GM12878 (cell line): Measurements from ENCODE around the gene HSPBAP1. TPM values are rescaled to one million over a fixed set of nuclear protein-coding genes. Genes with fewer than 3 reads are reported as not detected.

Source experiments
- ATAC-seq: fragments of 200-7000 bp; cut with Tn5 transposase; 3 replicates; pipeline ENCODE4 v1.9.1; 2020; ENCODE audit warnings: mild to moderate bottlenecking, moderate library complexity
- BruUV-seq: library from RNA; stranded (reverse); fragments of 400-500 nt; replicated peaks from 2 replicates; lab custom pipeline; 2021; lab: Mats Ljungman, UMichigan
- CTCF ChIA-PET: fragments of 300-600 bp; sonication (Branson Sonifier 250); formaldehyde crosslinking; extraction: SDS; loops from one replicate; lab custom pipeline; 2021; ENCODE audit warnings: inconsistent platforms; lab: Yijun Ruan, JAX
- POLR2A ChIA-PET: fragments of 350-600 bp; formaldehyde crosslinking; extraction: SDS; loops from one replicate; lab custom pipeline; 2021; ENCODE audit warnings: inconsistent platforms; lab: Charles Lee
- RAD21 ChIA-PET: fragments of 300-600 bp; sonication (Branson Sonifier 250); formaldehyde crosslinking; loops from one replicate; lab custom pipeline; 2023; ENCODE audit warnings: antibody characterized with exemption; ENCODE audit not compliant: unreplicated experiment; lab: Charles Lee
- SMC1A ChIA-PET: fragments of 300-600 bp; sonication (Branson Sonifier 250); formaldehyde crosslinking; loops from one replicate; lab custom pipeline; 2023; ENCODE audit not compliant: unreplicated experiment, uncharacterized antibody; lab: Charles Lee
- DNase-seq: peaks from one replicate; pipeline ENCODE4 v3.0.0-alpha.2; 2011; ENCODE audit warnings: low read depth, low spot score
- FAIRE-seq: peaks from 3 replicates; lab custom pipeline; 2011; peaks lifted over from hg19 to GRCh38; lab: Jason Lieb, UNC
- H2AFZ ChIP-seq: 2 replicates; pipeline ENCODE4 v1.6.0; 2011; ENCODE audit warnings: low read depth, low read length, control low read depth; ENCODE audit not compliant: control insufficient read depth
- H3K27ac ChIP-seq: 2 replicates; pipeline ENCODE4 v1.5.1; 2011; ENCODE audit warnings: control low read depth; ENCODE audit not compliant: control insufficient read depth, insufficient read depth
- H3K27me3 ChIP-seq, 2 experiments: replicated peaks in 1 of 2; 2 replicates each; pipeline versions ENCODE4 v1.6.0 to v1.6.1; 2011; ENCODE audit warnings: low read length in 1 of 2; ENCODE audit not compliant: control insufficient read depth in 2 of 2, insufficient read depth in 2 of 2
- H3K36me3 ChIP-seq, 2 experiments: 2 replicates each; pipeline ENCODE4 v1.5.1; 2011; ENCODE audit warnings: low read length in 1 of 2; ENCODE audit not compliant: control insufficient read depth in 2 of 2, insufficient read depth in 2 of 2
- H3K4me1 ChIP-seq: 2 replicates; pipeline ENCODE4 v1.6.1; 2011; ENCODE audit warnings: mild to moderate bottlenecking, low read length, moderate library complexity, mixed read lengths; ENCODE audit not compliant: control insufficient read depth, insufficient read depth
- H3K4me2 ChIP-seq: 2 replicates; pipeline ENCODE4 v1.6.0; 2011; ENCODE audit warnings: control low read depth; ENCODE audit not compliant: control insufficient read depth, insufficient read depth
- H3K4me3 ChIP-seq: fragments of 200-600 bp; sonication (generic); 2 replicates; pipeline ENCODE4 v1.5.1; 2016
- H3K79me2 ChIP-seq: 2 replicates; pipeline ENCODE4 v1.6.0; 2011; ENCODE audit warnings: low read length; ENCODE audit not compliant: control insufficient read depth, insufficient read depth
- H3K9ac ChIP-seq: 2 replicates; pipeline ENCODE4 v1.8.0; 2011; ENCODE audit warnings: low read length, control low read depth, mixed read lengths; ENCODE audit not compliant: control insufficient read depth, insufficient read depth
- H3K9me3 ChIP-seq: replicated peaks from 3 replicates; pipeline ENCODE4 v1.5.1; 2011; ENCODE audit warnings: mild to moderate bottlenecking, low read length; ENCODE audit not compliant: control insufficient read depth, insufficient read depth
- H4K20me1 ChIP-seq: 2 replicates; pipeline ENCODE4 v1.6.0; 2011; ENCODE audit not compliant: control insufficient read depth, insufficient read depth
- BCL3 ChIP-seq: IDR thresholded peaks from 2 replicates; pipeline ENCODE4 v1.6.1; 2011; ENCODE audit warnings: borderline replicate concordance, low read depth, mild to moderate bottlenecking, moderate library complexity, low read length; ENCODE audit not compliant: insufficient read depth, poor library complexity, severe bottlenecking
- BHLHE40 ChIP-seq, 2 experiments: fragments of 450-650 bp in 1 of 2; IDR thresholded peaks; 2 replicates each; pipeline ENCODE4 v1.6.1; 2011 to 2017; ENCODE audit warnings: low read depth in 2 of 2, borderline replicate concordance in 1 of 2, improper control_type of control experiment in 1 of 2, low read length in 1 of 2, mild to moderate bottlenecking in 1 of 2
- BMI1 ChIP-seq: fragments of 450-650 bp; IDR thresholded peaks from 2 replicates; pipeline ENCODE4 v1.6.1; 2016; ENCODE audit warnings: mild to moderate bottlenecking, moderate library complexity, borderline replicate concordance
- DPF2 ChIP-seq: fragments of 450-650 bp; IDR thresholded peaks from 2 replicates; pipeline ENCODE4 v1.6.1; 2017; ENCODE audit warnings: mild to moderate bottlenecking
- E2F8 ChIP-seq: fragments of 450-650 bp; IDR thresholded peaks from 2 replicates; pipeline ENCODE4 v1.6.1; 2018; ENCODE audit warnings: mild to moderate bottlenecking, low read depth, moderate library complexity; ENCODE audit not compliant: partially characterized antibody
- HSF1 ChIP-seq: fragments of 150-350 bp; IDR thresholded peaks from 2 replicates; pipeline ENCODE4 v1.6.1; 2014; ENCODE audit warnings: mild to moderate bottlenecking, low read depth, low read length
- RCOR1 ChIP-seq: conservative IDR thresholded peaks from 2 replicates; pipeline ENCODE4 v1.6.1; 2012; ENCODE audit warnings: low read depth, low read length, improper control_type of control experiment
- RELA ChIP-seq: fragments of 450-650 bp; IDR thresholded peaks from 2 replicates; pipeline ENCODE4 v1.8.0; 2014; ENCODE audit warnings: borderline replicate concordance; ENCODE audit not compliant: partially characterized antibody
- SREBF1 ChIP-seq: IDR thresholded peaks from 2 replicates; pipeline ENCODE4 v1.6.1; 2012; ENCODE audit warnings: mild to moderate bottlenecking, low read length
- TCF12 ChIP-seq: IDR thresholded peaks from 2 replicates; pipeline ENCODE4 v1.6.1; 2011; ENCODE audit warnings: low read depth, mild to moderate bottlenecking, low read length
- ZNF217 ChIP-seq: fragments of 450-650 bp; IDR thresholded peaks from 2 replicates; pipeline ENCODE4 v1.6.1; 2017; ENCODE audit warnings: antibody characterized with exemption, mild to moderate bottlenecking
- WGBS: methylation state at CpG from one replicate; pipeline ENCODE4 v1.1.6; 2016; ENCODE audit warnings: low lambda C conversion rate; ENCODE audit not compliant: insufficient replicate concordance, insufficient coverage; ENCODE audit errors: missing lambda C conversion rate; 5-methylcytosine and 5-hydroxymethylcytosine counted together
- in situ Hi-C: fragments of 300-500 bp; cut with MboI; formaldehyde crosslinking; loops from 9 replicates; pipeline ENCODE4 v1.14.3; 2018; ENCODE audit warnings: mixed read lengths
- intact Hi-C: fragments of 100-400 bp; cut with micrococcal nuclease; formaldehyde crosslinking; loops from one replicate; pipeline ENCODE4 v1.14.2; 2022; ENCODE audit not compliant: unreplicated experiment
- polyA plus RNA-seq, 11 experiments: library from polyadenylated mRNA; depleted of rRNA in 4 of 11; unstranded in 6 of 11; stranded (reverse) in 5 of 11; fragments of >200 nt; fragmentation: Nextera tagmentation in 4 of 11; fragmentation: Illumina TruSeq in 1 of 11; extraction: Ambion mirVana in 4 of 11; extraction: Trizol in 1 of 11; gene quantifications; 1 replicate in 1 of 11; 2 replicates in 10 of 11; pipeline versions ENCODE4 v1.2.1 to v1.2.3, GENCODE V29; 2011 to 2016; ENCODE audit warnings: inconsistent platforms in 2 of 11, missing spikeins in 2 of 11, low read depth in 1 of 11
- total RNA-seq, 4 experiments: library from RNA; depleted of rRNA in 3 of 4; stranded (reverse); fragments of >200 nt in 3 of 4; fragmentation: Illumina TruSeq in 1 of 4; extraction: Trizol in 1 of 4; gene quantifications; 2 replicates each; pipeline versions ENCODE4 v1.2.1 to v1.2.3, GENCODE V29; 2013 to 2021
- TF ChIP-seq, protein P1 (sequence below): fragments of 450-650 bp; IDR thresholded peaks from 2 replicates; pipeline ENCODE4 v1.6.1; 2017; ENCODE audit warnings: low read depth, mild to moderate bottlenecking, moderate library complexity

Gene HSPBAP1
- total and polyA plus RNA-seq, 10 of the 15 experiments (the other 5 are each of a cell fraction or from before 2014, with no cell fraction given): 3.2 to 10.3 (median 7.9) TPM

DNA sequence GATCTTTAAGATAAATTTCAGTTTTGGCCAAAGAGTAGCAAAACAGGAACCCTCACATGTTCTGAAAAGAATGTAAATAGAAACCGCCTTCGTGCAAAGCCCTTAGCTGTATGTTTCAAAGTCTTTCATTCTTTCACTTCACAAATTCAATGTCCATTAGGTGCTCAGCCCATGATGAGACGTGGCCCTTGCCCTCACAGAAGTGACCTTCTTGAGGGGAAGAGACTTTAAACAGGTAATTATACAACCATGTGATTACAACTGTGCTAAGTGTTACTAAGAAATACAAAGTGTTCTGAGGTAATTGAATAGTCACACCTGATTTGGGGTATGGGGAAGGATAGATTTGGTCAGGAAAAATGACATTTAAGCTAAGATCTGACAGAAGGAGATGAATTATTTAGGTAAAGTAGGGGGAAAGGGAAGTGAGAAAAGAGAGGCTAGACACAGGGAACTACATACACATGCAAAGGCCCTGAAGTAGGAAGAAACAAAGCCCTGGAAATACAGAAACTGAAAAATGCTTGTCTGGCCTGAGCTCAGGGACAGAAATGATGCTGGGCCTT, 19.6 kb downstream of the HSPBAP1 start (continued):
- no peak for TF ChIP-seq BCL3
- peak; percentile 51; the same call in 1 of the 2 replicates for TF ChIP-seq ZNF217
- 0 out of 2 replicates have a peak, but pooled peaks have one; percentile 54 for TF ChIP-seq RCOR1
- TF ChIP-seq, protein P1, sequence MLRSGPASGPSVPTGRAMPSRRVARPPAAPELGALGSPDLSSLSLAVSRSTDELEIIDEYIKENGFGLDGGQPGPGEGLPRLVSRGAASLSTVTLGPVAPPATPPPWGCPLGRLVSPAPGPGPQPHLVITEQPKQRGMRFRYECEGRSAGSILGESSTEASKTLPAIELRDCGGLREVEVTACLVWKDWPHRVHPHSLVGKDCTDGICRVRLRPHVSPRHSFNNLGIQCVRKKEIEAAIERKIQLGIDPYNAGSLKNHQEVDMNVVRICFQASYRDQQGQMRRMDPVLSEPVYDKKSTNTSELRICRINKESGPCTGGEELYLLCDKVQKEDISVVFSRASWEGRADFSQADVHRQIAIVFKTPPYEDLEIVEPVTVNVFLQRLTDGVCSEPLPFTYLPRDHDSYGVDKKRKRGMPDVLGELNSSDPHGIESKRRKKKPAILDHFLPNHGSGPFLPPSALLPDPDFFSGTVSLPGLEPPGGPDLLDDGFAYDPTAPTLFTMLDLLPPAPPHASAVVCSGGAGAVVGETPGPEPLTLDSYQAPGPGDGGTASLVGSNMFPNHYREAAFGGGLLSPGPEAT: peak; percentile 67
- TF ChIP-seq DPF2: peak; percentile 22; the same call in 1 of the 2 replicates
- TF ChIP-seq, all 136 proteins: peak for 21

DNA sequence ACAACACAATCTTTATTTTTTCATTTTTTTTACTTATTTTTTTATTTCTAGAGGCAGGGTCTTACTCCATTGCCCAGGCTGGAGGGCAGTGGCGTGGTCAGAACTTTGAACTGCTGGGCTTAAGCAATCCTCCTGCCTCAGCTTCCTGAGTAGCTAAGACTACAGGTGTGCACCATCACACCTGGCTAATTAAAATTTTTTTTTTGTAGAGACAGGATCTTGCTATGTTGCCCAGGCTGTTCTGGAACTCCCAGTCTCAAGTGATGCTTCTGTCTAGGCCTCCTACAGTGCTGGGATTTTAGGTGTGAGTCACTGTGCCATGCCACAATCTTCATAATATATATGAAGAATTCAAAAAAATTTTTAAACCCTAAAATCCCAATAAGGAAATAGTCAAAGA, 20.8 kb downstream of the HSPBAP1 start:
- DNase-seq (no peak), ATAC-seq (no peak), FAIRE-seq (no peak)
- H3K9me3 ChIP-seq: no peaks in the 10 kb centered on the region
- POLR2A ChIA-PET: interaction anchor here (0.6 to 1.5 kb wide), 2 partner anchors 11 to 12 kb away, joined by 3 read pairs; no protein-coding TSS in a partner anchor
- H2AFZ ChIP-seq: no peak overlapping the region
- no peak overlapping the region for H3K4me2 ChIP-seq
- RAD21 ChIA-PET: interaction anchor here (0.8 to 1.2 kb wide), 3 partner anchors 12 to 18 kb away, joined by 4 to 5 read pairs (median 4); no protein-coding TSS in a partner anchor
- BruUV-seq: no TSS peak
- H3K4me1 ChIP-seq: peaks cover 16% of the 10 kb centered on the region
- intact Hi-C loops (no loop called here), in situ Hi-C loops (no loop called here)
- SMC1A ChIA-PET: interaction anchor here (0.7 to 1.8 kb wide), 7 partner anchors 13 to 265 kb away, joined by 3 to 5 read pairs (median 3); partner anchors contain the start of gene KPNA1
- H3K9ac ChIP-seq: no peak overlapping the region
- no peaks in the 10 kb centered on the region for H4K20me1 ChIP-seq
- no peaks in the 10 kb centered on the region for H3K36me3 ChIP-seq
- CTCF ChIA-PET: interaction anchor here (1.2 to 4.0 kb wide), 3 partner anchors 14 to 19 kb away, joined by 3 to 23 read pairs (median 21); no protein-coding TSS in a partner anchor
- H3K27me3 ChIP-seq: no peaks in the 10 kb centered on the region
- no peaks in the 10 kb centered on the region for H3K79me2 ChIP-seq
- H3K4me3 ChIP-seq: no peak overlapping the region
- no peak overlapping the region for H3K27ac ChIP-seq
- WGBS: 100% methylated on average over 1 of the region's 1 CpG
- TF ChIP-seq BHLHE40 (IDR thresholded peaks at IDR 0.05; ENCODE audit: borderline replicate concordance in 1 of 2, low read depth in 2 of 2, low read length in 1 of 2) (no peak), SREBF1 (no peak), E2F8 (no peak), RELA (no peak), BMI1 (no peak), TCF12 (no peak), ZNF217 (no peak), HSF1 (no peak)
